B cell (primary cell): ENCODE data around the gene EDC3. TPM values are rescaled to one million over a fixed set of nuclear protein-coding genes. Genes with fewer than 3 reads are reported as not detected.
A peak's percentile ranks its signal among the peaks of the same experiment; 100 is the strongest.

ENCODE experiments used
- ATAC-seq: fragments of 200-7000 bp; cut with Tn5 transposase; one replicate; pipeline ENCODE4 v1.10.0; 2021; ENCODE audit warnings: low read depth, mild to moderate bottlenecking, moderate number of reproducible peaks, moderate library complexity
- CTCF ChIA-PET: fragments of 350-600 bp; sonication (Branson Sonifier 250); formaldehyde crosslinking; loops from one replicate; lab custom pipeline; 2021; ENCODE audit warnings: antibody characterized with exemption, inconsistent platforms; lab: Charles Lee
- POLR2A ChIA-PET: fragments of 350-600 bp; sonication (Branson Sonifier 250); formaldehyde crosslinking; loops from one replicate; lab custom pipeline; 2021; ENCODE audit warnings: antibody characterized with exemption; lab: Charles Lee
- DNase-seq: peaks from one replicate; pipeline ENCODE4 v3.0.0; 2013
- H2AFZ ChIP-seq: 2 replicates; pipeline ENCODE4 v1.6.1; 2012; ENCODE audit warnings: mild to moderate bottlenecking, low read depth, low read length; ENCODE audit not compliant: insufficient read depth, poor library complexity, severe bottlenecking
- H3K27ac ChIP-seq, 2 donors: 1 replicate in 1 of 2; 2 replicates in 1 of 2; pipeline ENCODE4 v1.5.1; 2012 to 2013; ENCODE audit warnings: low read length in 2 of 2, mild to moderate bottlenecking in 2 of 2, moderate library complexity in 1 of 2
- H3K27me3 ChIP-seq, 4 experiments: fragments of 200-600 bp in 1 of 4; sonication (generic) in 1 of 4; replicated peaks in 1 of 4; 1 replicate in 2 of 4; 2 replicates in 2 of 4; pipeline versions ENCODE4 v1.6.1 to v1.7.0; 2013 to 2016; ENCODE audit warnings: low read length in 3 of 4, mild to moderate bottlenecking in 2 of 4, mixed read lengths in 1 of 4, moderate library complexity in 1 of 4; ENCODE audit not compliant: insufficient read depth in 4 of 4, control insufficient read depth in 3 of 4; ENCODE audit errors: control extremely low read depth in 1 of 4
- H3K36me3 ChIP-seq, 2 experiments: replicated peaks in 1 of 2; 1 replicate in 1 of 2; 2 replicates in 1 of 2; pipeline versions ENCODE4 v1.6.1 to v1.7.1; 2013; ENCODE audit warnings: low read length in 1 of 2; ENCODE audit not compliant: insufficient read depth in 2 of 2, control insufficient read depth in 1 of 2; ENCODE audit errors: control extremely low read depth in 1 of 2, extremely low read depth in 1 of 2
- H3K4me1 ChIP-seq, 2 donors: fragments of 200-600 bp in 1 of 2; sonication (generic) in 1 of 2; 1 replicate in 1 of 2; 2 replicates in 1 of 2; pipeline versions ENCODE4 v1.5.1 to v1.6.1; 2013 to 2017; ENCODE audit warnings: low read length in 2 of 2; ENCODE audit not compliant: control insufficient read depth in 2 of 2, insufficient read depth in 2 of 2
- H3K4me2 ChIP-seq: replicated peaks from 2 replicates; pipeline ENCODE3; 2012; ENCODE audit warnings: mild to moderate bottlenecking, low read depth, low read length; ENCODE audit not compliant: poor library complexity, severe bottlenecking
- H3K4me3 ChIP-seq, 5 experiments: fragments of 200-600 bp in 1 of 5; sonication (generic) in 1 of 5; 1 replicate in 3 of 5; 2 replicates in 2 of 5; pipeline versions ENCODE4 v1.5.1 to v1.7.0; 2011 to 2016; ENCODE audit warnings: low read length in 4 of 5, mild to moderate bottlenecking in 4 of 5, low read depth in 2 of 5, control low read depth in 1 of 5, moderate library complexity in 1 of 5; ENCODE audit not compliant: insufficient read depth in 1 of 5; ENCODE audit errors: control extremely low read depth in 1 of 5, extremely low read depth in 1 of 5
- H3K79me2 ChIP-seq: fragments of 200-600 bp; sonication (generic); one replicate; pipeline ENCODE4 v1.6.0; 2016; ENCODE audit warnings: low read length; ENCODE audit not compliant: control insufficient read depth, insufficient read depth
- H3K9ac ChIP-seq: fragments of 200-600 bp; sonication (generic); 2 replicates; pipeline ENCODE4 v1.6.1; 2017; ENCODE audit warnings: mild to moderate bottlenecking, low read length, moderate library complexity
- H3K9me3 ChIP-seq, 3 donors: one replicate each; pipeline versions ENCODE4 v1.6.1 to v1.7.1; 2013; ENCODE audit warnings: low read length in 2 of 3; ENCODE audit not compliant: control insufficient read depth in 2 of 3, insufficient read depth in 1 of 3; ENCODE audit errors: control extremely low read depth in 1 of 3
- H4K20me1 ChIP-seq: 2 replicates; pipeline ENCODE4 v1.6.0; 2012; ENCODE audit warnings: mild to moderate bottlenecking, low read length; ENCODE audit not compliant: insufficient read depth, control insufficient read depth, poor library complexity, severe bottlenecking
- H3K27ac Mint-ChIP-seq: one replicate; pipeline ENCODE4 v1.8.0; 2021; ENCODE audit warnings: mixed read lengths
- H3K27me3 Mint-ChIP-seq: one replicate; pipeline ENCODE4 v1.8.0; 2021; ENCODE audit warnings: mixed read lengths
- H3K4me1 Mint-ChIP-seq: one replicate; pipeline ENCODE4 v1.8.0; 2021; ENCODE audit warnings: mixed read lengths
- H3K4me3 Mint-ChIP-seq: one replicate; pipeline ENCODE4 v1.8.0; 2021; ENCODE audit warnings: mixed read lengths
- H3K9me3 Mint-ChIP-seq: one replicate; pipeline ENCODE4 v1.8.0; 2022; ENCODE audit warnings: mixed read lengths; ENCODE audit not compliant: insufficient read depth
- CTCF ChIP-seq: fragments of 200-600 bp; IDR thresholded peaks from one replicate; pipeline ENCODE4 v1.8.0; 2022; ENCODE audit warnings: antibody characterized with exemption, mild to moderate bottlenecking
- EZH2 ChIP-seq: IDR thresholded peaks from 2 replicates; pipeline ENCODE4 v1.6.1; 2012; ENCODE audit warnings: borderline replicate concordance, low read depth, mild to moderate bottlenecking, moderate library complexity, low read length; ENCODE audit not compliant: insufficient read depth, poor library complexity, severe bottlenecking
- WGBS: methylation state at CpG from one replicate; pipeline ENCODE4 v1.1.5; 2013; ENCODE audit warnings: missing lambda C conversion rate; ENCODE audit not compliant: insufficient coverage; 5-methylcytosine and 5-hydroxymethylcytosine counted together
- intact Hi-C: fragments of 100-400 bp; cut with micrococcal nuclease; formaldehyde crosslinking; loops from one replicate; pipeline ENCODE4 v1.10.0; 2022
- polyA plus RNA-seq: library from polyadenylated mRNA; depleted of rRNA; stranded (reverse); fragments of >200 nt; gene quantifications from 2 replicates; pipeline ENCODE4 v1.2.3, GENCODE V29; 2012
- total RNA-seq, 2 donors: library from RNA; stranded (reverse); fragments of 120-200 nt in 1 of 2; gene quantifications; 1 replicate in 1 of 2; 2 replicates in 1 of 2; pipeline versions ENCODE4 v1.2.3 to v1.2.4, GENCODE V29; 2013 to 2022

Gene EDC3
- total and polyA plus RNA-seq, 2 donors (not counting 1 experiment from before 2014, with no cell fraction given), result 16.9 to 55.4 TPM

- Histone ChIP-seq H3K27me3 (peaks cover 0 to 35% (median 17%) of the 10 kb centered on the region in 4 experiments), H3K9ac (no peak overlapping the region), H3K4me1 (peaks cover 14 to 16% of the 10 kb centered on the region in 2 donors), H3K4me2 (no peak overlapping the region), H3K9me3 (peaks cover 0 to 16% (median 0%) of the 10 kb centered on the region in 3 donors), H4K20me1 (no peaks in the 10 kb centered on the region), H2AFZ (no peak overlapping the region), H3K4me3 (no peak overlapping the region), H3K79me2 (no peaks in the 10 kb centered on the region), H3K27ac (no peak overlapping the region), H3K36me3 (no peaks in the 10 kb centered on the region)
- TF ChIP-seq EZH2 (no peak), CTCF (no peak)
- Mint-ChIP-seq H3K4me1 (peaks cover 15% of the 10 kb centered on the region), H3K4me3 (peak overlapping the region; percentile 83), H3K27me3 (peaks cover 44% of the 10 kb centered on the region), H3K27ac (no peak overlapping the region), H3K9me3 (no peaks in the 10 kb centered on the region)
- ChIA-PET CTCF (interaction anchor here (1.7 to 2.0 kb wide), 2 partner anchors 44 to 90 kb away, joined by 4 to 8 read pairs; no protein-coding TSS in a partner anchor), POLR2A (interaction anchor here (0.6 kb wide), 1 partner anchor 52 kb away, joined by 4 read pairs; no protein-coding TSS in a partner anchor)
- intact Hi-C loops, result loop anchor here (2.0 kb wide), 1 partner anchor 28 kb away; the partner anchor contains the start of gene EDC3
- no peak for ATAC-seq
- DNase-seq, result no peak
These were observed 28.9 kb upstream of the EDC3 start for GRCh38 chr15:74724570-74725224.

GRCh38 chr15:74723754-74724334 lies 28.0 kb upstream of the EDC3 start:
- Histone ChIP-seq H3K4me1 (peaks cover 14 to 16% of the 10 kb centered on the region in 2 donors), H4K20me1 (no peaks in the 10 kb centered on the region), H3K9me3 (peaks cover 0 to 16% (median 0%) of the 10 kb centered on the region in 3 donors), H3K36me3 (no peaks in the 10 kb centered on the region), H3K9ac (no peak overlapping the region), H3K27ac (no peak overlapping the region), H3K4me2 (no peak overlapping the region), H3K79me2 (no peaks in the 10 kb centered on the region), H3K4me3 (no peak overlapping the region), H3K27me3 (peaks cover 0 to 35% (median 17%) of the 10 kb centered on the region in 4 experiments), H2AFZ (no peak overlapping the region)
- Mint-ChIP-seq H3K4me1 (peaks cover 15% of the 10 kb centered on the region), H3K27me3 (peaks cover 44% of the 10 kb centered on the region), H3K27ac (no peak overlapping the region), H3K4me3 (no peak overlapping the region), H3K9me3 (no peaks in the 10 kb centered on the region)
- DNase-seq, result no peak
- POLR2A ChIA-PET, result no interaction called here
- intact Hi-C loops, result loop anchor here (2.0 kb wide), 1 partner anchor 27 kb away; the partner anchor contains the start of gene EDC3
- CTCF ChIA-PET, result no interaction called here
- WGBS, result 88% methylated on average over 1 of the region's 1 CpG
- ATAC-seq, result no peak
- TF ChIP-seq CTCF, result no peak
- no peak for TF ChIP-seq EZH2
